Esophagus squamous epithelium (tissue), 5 donors: ENCODE measurements around the gene PROB1. TPM values are rescaled to one million over a fixed set of nuclear protein-coding genes. Genes with fewer than 3 reads are reported as not detected.
"Not testable (repeated sequence)": the region's sequence is repeated elsewhere in the genome, so short reads cannot be mapped to it uniquely, and the experiment has no call there.

Source experiments
- DNase-seq: peaks from one replicate; lab custom pipeline; 2025; lab: John Stamatoyannopoulos, UW
- H3K27ac ChIP-seq, 4 donors: fragments of 200-600 bp; sonication (generic); one replicate each; pipeline ENCODE4 v1.5.1; 2016 to 2019; ENCODE audit warnings: mild to moderate bottlenecking in 1 of 4
- H3K27me3 ChIP-seq, 4 donors: fragments of 200-600 bp; sonication (generic); 1 replicate in 3 of 4; 2 replicates in 1 of 4; pipeline versions ENCODE4 v1.5.1 to v1.6.0; 2017 to 2021; ENCODE audit warnings: antibody characterized with exemption in 1 of 4
- H3K36me3 ChIP-seq, 3 donors: fragments of 200-600 bp; sonication (generic); one replicate each; pipeline ENCODE4 v1.5.1; 2016 to 2019
- H3K4me1 ChIP-seq, 3 donors: fragments of 200-600 bp; sonication (generic); one replicate each; pipeline ENCODE4 v1.5.1; 2017 to 2019
- H3K4me3 ChIP-seq, 4 donors: fragments of 200-600 bp; sonication (generic); 1 replicate in 3 of 4; 2 replicates in 1 of 4; pipeline ENCODE4 v1.5.1; 2016 to 2019; ENCODE audit warnings: mild to moderate bottlenecking in 2 of 4, moderate library complexity in 1 of 4
- H3K9me3 ChIP-seq, 3 donors: fragments of 200-600 bp; sonication (generic); one replicate each; pipeline ENCODE4 v1.5.1; 2016 to 2019
- CTCF ChIP-seq, 6 experiments: fragments of 450-650 bp in 4 of 6; fragments of 200-600 bp in 2 of 6; sonication (generic) in 2 of 6; IDR thresholded peaks; one replicate each; pipeline ENCODE4 v1.5.1; 2016 to 2019; ENCODE audit warnings: antibody characterized with exemption in 6 of 6, mild to moderate bottlenecking in 4 of 6, moderate library complexity in 4 of 6
- POLR2A ChIP-seq, 4 donors: fragments of 450-650 bp; IDR thresholded peaks; one replicate each; pipeline ENCODE4 v1.6.1; 2017; ENCODE audit warnings: antibody characterized with exemption in 4 of 4, mild to moderate bottlenecking in 4 of 4, moderate library complexity in 3 of 4
- WGBS, 2 donors: methylation state at CpG; one replicate each; pipeline ENCODE4 v1.1.5; 2018; 5-methylcytosine and 5-hydroxymethylcytosine counted together
- intact Hi-C: fragments of 100-400 bp; cut with DNase I; formaldehyde crosslinking; loops from one replicate; pipeline ENCODE4 v1.15.0; 2022
- total RNA-seq, 4 donors: library from RNA; depleted of rRNA; stranded (reverse); fragments of >200 nt; gene quantifications; one replicate each; pipeline ENCODE4 v1.1.0, GENCODE V29; 2016
- donor health status: DM: yes; HTN: yes; CAD: no.

Gene PROB1
- total RNA-seq, 4 donors from 2014 or later: 0.95 to 1.8 (median 1.0) TPM

- no peaks in the 10 kb centered on the region for H3K36me3 ChIP-seq
- H3K9me3 ChIP-seq: no peaks in the 10 kb centered on the region
- peak within 1 kb of the TSS in 1 of 4 donors; percentile 29 for H3K4me3 ChIP-seq
- intact Hi-C loops: loop anchor here (5.0 kb wide), 1 partner anchor 48 kb away; the partner anchor contains the start of gene PAIP2
- H3K4me1 ChIP-seq: peaks cover 46 to 75% (median 49%) of the 10 kb centered on the region in 3 donors
- peaks cover 0 to 32% (median 0%) of the 10 kb centered on the region in 4 donors for H3K27me3 ChIP-seq
- 55 to 78% methylated on average over 8 to 10 of the region's 11 CpGs for WGBS, 2 donors
- peak within 1 kb of the TSS in 3 of 4 donors; percentile 24 to 80 (median 60) for H3K27ac ChIP-seq
- no peak for DNase-seq
- no peak for TF ChIP-seq CTCF (IDR thresholded peaks at IDR 0.05)
- TF ChIP-seq POLR2A (IDR thresholded peaks at IDR 0.05): peak in 1 of 4 donors; percentile 52
Observed at GRCh38 chr5:139389701-139390638, 4.9 kb downstream of the PROB1 start, which contains the start of gene MZB1. TSS of gene MZB1 (minus strand) at chr5:139389913. CDS start at chr5:139389856, 57 bp downstream.

- Histone ChIP-seq H3K27me3 (peaks cover 0 to 15% (median 0%) of the 10 kb centered on the region in 4 donors), H3K4me1 (peaks cover 47 to 75% (median 49%) of the 10 kb centered on the region in 3 donors), H3K4me3 (peak overlapping the region in 1 of 4 donors; percentile 29), H3K36me3 (no peaks in the 10 kb centered on the region), H3K27ac (peak overlapping the region in 1 of 4 donors; percentile 2), H3K9me3 (no peaks in the 10 kb centered on the region)
- DNase-seq: no peak
- intact Hi-C loops: no loop called here
- whole genome bisulfite sequencing, 2 donors: 4 to 14% methylated on average over 1 to 8 of the region's 8 CpGs
- TF ChIP-seq POLR2A (IDR thresholded peaks at IDR 0.05) (no peak), CTCF (IDR thresholded peaks at IDR 0.05) (no peak)
Observed at GRCh38 chr5:139388198-139388821, 6.6 kb downstream of the PROB1 start.

GRCh38 chr5:139387611-139388197, 7.2 kb downstream of the PROB1 start:
- WGBS, 2 donors: 60 to 100% methylated on average over 1 of the region's 10 CpGs
- no peak for DNase-seq
- Histone ChIP-seq H3K9me3 (no peaks in the 10 kb centered on the region), H3K36me3 (no peaks in the 10 kb centered on the region), H3K4me3 (peak overlapping the region in 1 of 4 donors; percentile 29), H3K4me1 (peaks cover 41 to 71% (median 50%) of the 10 kb centered on the region in 3 donors), H3K27ac (peak overlapping the region in 1 of 4 donors; percentile 2), H3K27me3 (peaks cover 0 to 9% (median 0%) of the 10 kb centered on the region in 4 donors)
- intact Hi-C loops: no loop called here
- TF ChIP-seq CTCF (IDR thresholded peaks at IDR 0.05) (no peak), POLR2A (IDR thresholded peaks at IDR 0.05) (no peak)

- intact Hi-C loops, H3K4me3 ChIP-seq, H3K9me3 ChIP-seq, DNase-seq, H3K27me3 ChIP-seq, H3K36me3 ChIP-seq, H3K27ac ChIP-seq: not testable (repeated sequence)
- H3K4me1 ChIP-seq: peaks cover 33 to 64% (median 47%) of the 10 kb centered on the region in 3 donors
- WGBS, 2 donors: 88 to 92% methylated on average over 7 to 10 of the region's 10 CpGs
Observed at GRCh38 chr5:139386956-139387355, 7.9 kb downstream of the PROB1 start.

- Histone ChIP-seq H3K4me3 (no peak overlapping the region), H3K27ac (peak overlapping the region; percentile 43 to 81 (median 77)), H3K9me3 (no peaks in the 10 kb centered on the region), H3K36me3 (no peaks in the 10 kb centered on the region), H3K27me3 (no peaks in the 10 kb centered on the region), H3K4me1 (peaks cover 25 to 55% (median 38%) of the 10 kb centered on the region in 3 donors)
- intact Hi-C loops: no loop called here
- no peak for DNase-seq
- WGBS, 2 donors: 19 to 38% methylated on average over 5 of the region's 5 CpGs
- TF ChIP-seq POLR2A (IDR thresholded peaks at IDR 0.05) (no peak), CTCF (IDR thresholded peaks at IDR 0.05) (no peak)
Observed at GRCh38 chr5:139386050-139386438, 8.9 kb downstream of the PROB1 start.
